DMS153 (cell line): ENCODE data around the gene FOXN1.
"Not testable (repeated sequence)": the region's sequence is repeated elsewhere in the genome, so short reads cannot be mapped to it uniquely, and the experiment has no call there.

ENCODE experiments used
- DNase-seq: peaks from one replicate; lab custom pipeline; 2025; lab: John Stamatoyannopoulos, UW

The FOXN1 gene, protein sequence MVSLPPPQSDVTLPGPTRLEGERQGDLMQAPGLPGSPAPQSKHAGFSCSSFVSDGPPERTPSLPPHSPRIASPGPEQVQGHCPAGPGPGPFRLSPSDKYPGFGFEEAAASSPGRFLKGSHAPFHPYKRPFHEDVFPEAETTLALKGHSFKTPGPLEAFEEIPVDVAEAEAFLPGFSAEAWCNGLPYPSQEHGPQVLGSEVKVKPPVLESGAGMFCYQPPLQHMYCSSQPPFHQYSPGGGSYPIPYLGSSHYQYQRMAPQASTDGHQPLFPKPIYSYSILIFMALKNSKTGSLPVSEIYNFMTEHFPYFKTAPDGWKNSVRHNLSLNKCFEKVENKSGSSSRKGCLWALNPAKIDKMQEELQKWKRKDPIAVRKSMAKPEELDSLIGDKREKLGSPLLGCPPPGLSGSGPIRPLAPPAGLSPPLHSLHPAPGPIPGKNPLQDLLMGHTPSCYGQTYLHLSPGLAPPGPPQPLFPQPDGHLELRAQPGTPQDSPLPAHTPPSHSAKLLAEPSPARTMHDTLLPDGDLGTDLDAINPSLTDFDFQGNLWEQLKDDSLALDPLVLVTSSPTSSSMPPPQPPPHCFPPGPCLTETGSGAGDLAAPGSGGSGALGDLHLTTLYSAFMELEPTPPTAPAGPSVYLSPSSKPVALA

DNA sequence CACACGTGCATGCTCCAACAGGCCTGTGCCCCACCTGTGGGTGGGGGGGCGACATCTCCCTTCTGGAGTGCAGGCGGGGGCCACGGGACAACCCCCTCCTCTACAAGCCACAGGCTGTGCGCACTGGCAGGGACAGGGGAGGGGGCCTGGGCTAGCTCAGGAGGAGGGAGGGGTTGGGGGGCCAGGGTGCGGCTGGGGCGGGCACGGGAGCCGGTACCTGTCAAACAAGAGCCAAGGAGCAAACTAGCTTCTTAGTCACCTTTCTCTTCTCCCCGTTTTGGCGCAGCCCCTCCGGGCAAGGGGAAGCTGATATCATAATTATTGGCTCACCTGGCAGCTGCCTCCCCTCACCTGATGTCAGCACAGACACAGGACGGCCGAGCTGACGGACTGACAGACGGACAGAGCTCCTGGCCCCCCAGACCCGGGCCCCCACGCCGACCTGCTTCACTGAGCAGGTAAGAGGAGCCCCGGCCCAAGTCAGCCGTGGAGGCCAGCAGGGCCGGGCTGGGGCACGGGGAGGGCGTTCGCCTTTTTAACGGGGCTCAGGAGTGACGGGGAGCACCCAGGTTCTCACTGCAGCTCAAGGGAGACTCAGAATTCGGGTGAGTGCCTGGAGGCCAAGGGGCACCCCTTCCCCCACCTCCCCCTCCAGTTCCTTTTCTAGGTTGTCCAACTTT, at the start of gene FOXN1:
TSS of gene FOXN1 (plus strand) at position 363 of the 680 bp plus-strand sequence. CDS start 17,622 bp downstream, outside the sequence.
- DNase-seq: no peak

DNA sequence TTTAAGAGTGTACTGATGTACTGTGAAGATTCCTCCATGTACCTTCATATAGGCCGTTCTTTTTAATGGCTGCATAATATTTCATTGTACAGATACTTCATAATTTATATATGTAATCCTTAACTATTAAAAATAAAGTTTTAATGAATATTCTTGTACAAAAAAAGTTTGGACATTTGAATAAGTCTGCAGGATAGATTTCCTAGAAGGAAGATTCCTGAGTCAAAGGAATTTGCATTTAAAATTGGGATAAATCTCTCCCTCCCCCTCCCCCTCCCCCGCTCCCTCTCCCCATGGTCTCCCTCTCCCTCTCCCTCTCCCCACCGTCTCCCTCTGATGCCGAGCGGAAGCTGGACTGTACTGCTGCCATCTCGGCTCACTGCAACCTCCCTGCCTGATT, 48.3 kb upstream of the FOXN1 start:
- no peak for DNase-seq

DNA sequence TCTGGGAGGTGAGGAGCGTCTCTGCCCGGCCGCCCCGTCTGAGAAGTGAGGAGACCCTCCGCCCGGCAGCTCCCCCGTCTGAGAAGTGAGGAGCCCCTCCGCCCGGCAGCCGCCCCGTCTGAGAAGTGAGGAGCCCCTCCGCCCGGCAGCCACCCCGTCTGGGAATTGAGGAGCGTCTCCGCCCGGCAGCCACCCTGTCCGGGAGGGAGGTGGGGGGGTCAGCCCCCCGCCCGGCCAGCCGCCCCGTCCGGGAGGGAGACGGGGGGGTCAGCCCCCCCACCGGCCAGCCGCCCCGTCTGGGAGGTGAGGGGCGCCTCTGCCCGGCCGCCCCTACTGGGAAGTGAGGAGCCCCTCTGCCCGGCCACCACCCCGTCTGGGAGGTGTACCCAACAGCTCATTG, 47.3 kb upstream of the FOXN1 start:
- not testable (repeated sequence) for DNase-seq

DNA sequence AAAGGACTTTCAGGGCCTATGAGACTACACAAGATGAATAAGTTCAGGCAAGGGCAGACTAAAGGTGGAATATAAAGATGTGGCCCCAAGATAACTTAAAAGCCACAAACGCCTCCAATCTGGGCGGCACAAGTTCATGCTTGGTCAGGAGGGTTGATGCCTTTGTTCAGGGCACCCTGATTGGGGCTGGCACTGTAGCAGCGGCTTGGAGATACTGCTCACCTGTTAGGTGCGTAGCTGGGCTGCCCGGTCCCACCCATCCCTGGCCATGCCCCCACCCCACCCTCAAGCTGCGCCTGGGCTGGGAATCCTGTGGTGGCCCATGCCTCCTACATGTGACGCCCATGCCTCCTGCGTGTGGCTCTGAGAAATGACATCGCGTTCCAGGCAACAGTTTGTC, 45.2 kb upstream of the FOXN1 start:
- DNase-seq: no peak

DNA sequence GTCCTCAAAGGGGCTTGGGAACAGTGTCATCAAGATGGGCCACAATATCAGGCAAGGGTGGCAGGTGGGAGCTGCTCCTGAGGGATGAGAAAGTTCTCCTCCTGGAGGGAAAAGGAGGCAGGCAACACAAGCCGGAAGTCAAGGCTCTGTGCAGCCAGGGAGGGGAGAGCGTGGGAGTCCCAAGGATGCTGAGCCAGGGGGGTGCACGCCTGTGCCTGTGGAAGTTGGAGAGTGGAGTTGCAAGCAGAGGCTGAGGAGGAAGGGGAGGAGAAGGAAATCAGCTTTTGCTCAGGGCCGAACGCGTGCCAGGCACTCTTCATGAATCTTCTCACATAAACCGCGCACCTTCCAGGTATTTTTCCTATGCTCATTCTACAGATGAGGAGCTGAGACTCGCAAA, 40.1 kb upstream of the FOXN1 start:
- DNase-seq: no peak

DNA sequence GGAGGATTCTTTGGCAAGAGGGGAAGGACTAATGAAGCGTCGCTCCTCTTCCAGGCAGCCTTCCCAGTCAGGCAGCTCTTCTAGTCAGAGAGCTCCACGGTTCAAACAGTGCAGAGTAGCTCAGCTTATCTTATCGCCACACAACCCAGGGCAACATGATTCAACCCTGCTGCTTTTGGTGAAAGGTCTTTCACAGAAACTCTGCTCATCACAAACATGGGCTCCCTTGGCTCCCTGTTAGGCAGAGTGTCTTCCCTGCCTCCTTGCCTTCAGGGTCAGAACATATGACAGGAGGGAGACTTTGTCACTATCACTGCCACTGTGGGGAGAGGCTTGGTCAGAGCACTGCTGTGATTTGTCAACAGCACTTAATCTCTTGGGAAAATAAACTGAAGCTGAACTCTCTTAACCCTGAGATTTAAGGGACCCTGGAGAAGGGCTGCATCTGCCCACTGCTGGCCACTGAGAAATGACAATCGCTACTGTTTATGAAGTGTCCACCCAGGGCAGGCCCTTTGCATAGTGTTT, 39.6 kb upstream of the FOXN1 start:
- DNase-seq: no peak

DNA sequence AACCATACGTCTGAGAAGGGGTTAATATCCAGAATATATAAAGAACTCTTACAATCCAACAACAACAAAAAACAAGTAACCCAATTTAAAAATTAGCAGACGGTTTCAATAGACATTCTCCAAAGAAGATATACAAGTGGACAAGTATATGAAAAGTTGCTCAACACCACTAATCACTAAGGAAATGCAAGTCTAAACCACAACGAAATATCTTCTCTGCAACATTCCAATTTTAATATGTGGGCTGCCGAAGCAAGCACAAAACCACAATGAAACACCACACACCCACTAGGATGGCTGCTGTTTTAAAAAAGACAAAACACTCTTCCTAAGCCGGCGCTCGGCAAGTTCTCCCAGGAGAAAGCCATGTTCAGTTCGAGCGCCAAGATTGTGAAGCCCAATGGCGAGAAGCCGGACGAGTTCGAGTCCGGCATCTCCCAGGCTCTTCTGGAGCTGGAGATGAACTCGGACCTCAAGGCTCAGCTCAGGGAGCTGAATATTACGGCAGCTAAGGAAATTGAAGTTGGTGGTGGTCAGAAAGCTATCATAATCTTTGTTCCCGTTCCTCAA, 38.6 kb upstream of the FOXN1 start:
- DNase-seq: no peak

DNA sequence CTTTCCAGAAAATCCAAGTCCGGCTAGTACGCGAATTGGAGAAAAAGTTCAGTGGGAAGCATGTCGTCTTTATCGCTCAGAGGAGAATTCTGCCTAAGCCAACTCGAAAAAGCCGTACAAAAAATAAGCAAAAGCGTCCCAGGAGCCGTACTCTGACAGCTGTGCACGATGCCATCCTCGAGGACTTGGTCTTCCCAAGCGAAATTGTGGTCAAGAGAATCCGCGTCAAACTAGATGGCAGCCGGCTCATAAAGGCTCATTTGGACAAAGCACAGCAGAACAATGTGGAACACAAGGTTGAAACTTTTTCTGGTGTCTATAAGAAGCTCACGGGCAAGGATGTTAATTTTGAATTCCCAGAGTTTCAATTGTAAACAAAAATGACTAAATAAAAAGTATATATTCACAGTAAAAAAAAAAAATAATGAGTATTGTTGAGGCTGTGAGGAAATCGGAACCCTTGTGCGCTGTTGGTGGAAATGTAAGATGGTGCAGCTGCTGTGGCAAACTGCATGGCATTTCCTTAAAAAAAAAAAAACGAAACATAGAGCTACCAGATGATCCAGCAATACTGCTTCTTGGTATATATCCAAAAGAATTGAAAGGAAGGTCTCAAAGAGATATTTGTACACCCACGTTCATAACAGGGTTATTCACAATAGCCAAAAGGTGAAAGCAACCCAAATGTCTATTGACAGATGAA, 38.0 kb upstream of the FOXN1 start:
- not testable (repeated sequence) for DNase-seq

DNA sequence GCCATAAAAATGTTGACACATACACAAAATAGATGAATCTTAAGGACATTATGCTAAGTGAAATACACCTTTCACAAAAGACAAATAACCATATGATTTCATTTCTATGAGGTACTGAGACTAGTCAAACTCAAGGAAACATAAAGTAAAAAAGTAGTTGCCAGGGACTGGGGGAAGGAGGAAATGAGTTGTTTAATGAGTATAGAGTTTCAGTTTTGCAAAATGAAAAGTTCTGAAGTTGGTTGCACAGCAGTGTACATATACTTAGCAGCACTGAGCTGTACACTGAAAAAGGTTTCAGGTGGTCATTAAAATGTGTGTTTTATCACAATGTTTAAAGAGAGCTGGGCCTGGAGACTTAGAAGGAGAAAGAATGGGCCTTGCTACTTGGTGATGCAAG, 37.4 kb upstream of the FOXN1 start:
- no peak for DNase-seq

DNA sequence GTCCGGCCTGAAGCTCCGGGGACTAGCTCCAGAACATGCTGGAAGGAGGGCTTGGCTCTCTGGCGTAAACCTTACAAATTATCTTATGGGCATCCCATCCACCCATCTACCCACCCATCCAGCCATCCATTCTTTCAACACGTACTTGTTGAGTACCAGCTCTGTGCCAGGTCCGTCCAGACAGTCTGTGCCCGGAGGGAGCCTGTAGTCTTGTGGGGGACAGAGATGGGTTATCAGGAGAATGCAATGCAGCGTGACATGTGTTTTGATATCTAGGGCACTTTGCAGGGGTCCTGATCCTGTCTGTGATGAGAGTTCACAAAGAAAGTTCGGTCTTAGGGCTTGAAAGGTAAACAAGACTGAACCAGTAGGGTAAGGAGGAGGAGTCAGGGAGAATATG, 36.8 kb upstream of the FOXN1 start:
- no peak for DNase-seq

DNA sequence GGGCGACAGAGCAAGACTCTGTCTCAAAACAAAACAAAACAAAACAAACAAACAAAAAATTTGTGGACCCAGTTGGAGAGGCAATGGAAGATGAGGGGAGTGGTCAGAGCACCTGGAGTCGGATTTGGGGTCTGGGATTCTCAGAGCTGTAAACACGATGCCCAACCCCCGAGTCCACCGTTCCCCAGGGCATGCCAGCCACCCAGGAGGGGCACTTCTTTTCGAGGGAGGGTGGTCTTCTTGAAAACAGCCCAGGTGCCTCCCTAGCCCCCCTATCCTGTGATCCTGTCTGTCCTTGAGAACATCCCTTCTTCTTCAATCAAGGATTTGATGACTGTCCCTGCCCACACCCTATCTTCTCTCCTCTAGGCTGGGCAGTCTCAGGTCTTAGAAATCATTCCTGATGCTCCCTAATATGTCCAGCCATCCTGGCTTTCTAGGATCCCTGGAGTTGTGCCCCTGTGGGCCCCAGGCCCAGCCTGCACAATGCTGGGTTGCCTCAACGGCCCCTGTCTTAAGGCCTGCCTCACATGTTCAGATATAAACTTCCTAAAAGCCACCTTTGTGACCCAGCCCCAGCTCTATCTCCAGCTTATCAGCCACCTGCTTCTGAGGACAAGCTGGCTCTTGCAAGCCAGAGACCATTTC, 35.8 kb upstream of the FOXN1 start:
- DNase-seq: no peak

DNA sequence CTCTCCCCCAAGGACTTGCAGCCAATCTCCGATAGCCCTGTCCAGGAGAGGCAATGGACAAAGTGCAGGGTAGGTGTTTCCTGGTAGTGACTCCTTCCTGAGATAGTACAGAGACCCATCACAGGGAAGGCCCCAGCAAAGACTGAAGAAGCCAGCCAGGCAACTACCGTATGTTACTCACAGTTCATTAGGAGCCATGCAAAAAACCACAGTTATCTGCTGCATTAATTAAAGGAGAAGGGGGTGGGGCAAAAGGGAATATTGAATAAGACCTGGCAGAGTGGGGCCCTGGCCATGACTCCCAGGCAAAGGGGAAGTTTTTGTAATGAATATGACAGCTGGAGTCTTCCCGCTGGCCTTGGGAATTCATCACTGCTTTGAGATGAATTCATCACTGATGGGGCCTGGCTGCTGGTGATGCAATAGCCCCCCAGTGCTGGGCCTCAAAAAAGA, 35.2 kb upstream of the FOXN1 start:
- no peak for DNase-seq

DNA sequence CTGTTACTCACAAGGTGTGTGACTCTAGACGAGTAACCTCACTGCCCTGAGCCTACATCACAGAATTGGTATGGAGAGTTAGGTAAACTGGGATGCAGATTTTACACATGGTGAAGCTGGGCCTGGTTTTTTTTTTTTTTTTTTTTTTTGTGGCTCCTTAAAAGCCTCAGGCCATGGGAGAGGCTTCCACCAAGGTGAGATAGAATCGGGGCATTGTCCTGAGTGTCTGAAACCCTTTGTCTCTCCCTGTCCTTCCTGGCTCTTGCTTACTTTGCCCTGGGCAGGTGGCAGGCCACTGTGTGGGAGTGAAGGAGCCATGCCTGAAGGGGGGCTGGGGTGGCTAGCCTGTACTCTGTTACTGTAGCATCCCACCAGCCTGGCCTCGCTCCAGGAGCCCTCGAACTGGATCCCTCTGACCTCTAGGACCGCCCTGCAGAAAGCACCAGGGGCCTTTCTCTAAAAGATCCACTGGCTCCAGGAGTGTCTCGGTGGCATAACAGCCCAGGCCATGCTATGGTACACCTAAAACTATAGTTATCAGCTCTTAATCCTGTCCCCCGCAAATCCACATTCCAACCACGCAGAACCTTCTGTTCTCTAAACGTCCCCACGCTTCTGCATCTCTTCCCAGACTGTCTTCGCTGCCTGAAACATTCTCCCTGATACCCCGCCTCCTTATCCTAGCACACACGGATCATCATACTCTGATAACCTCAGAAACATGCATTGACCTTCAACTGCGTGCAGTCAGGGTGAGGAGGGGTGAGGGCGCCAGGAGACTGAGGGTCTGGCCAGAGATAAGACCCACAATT, 34.4 kb upstream of the FOXN1 start:
- no peak for DNase-seq

DNA sequence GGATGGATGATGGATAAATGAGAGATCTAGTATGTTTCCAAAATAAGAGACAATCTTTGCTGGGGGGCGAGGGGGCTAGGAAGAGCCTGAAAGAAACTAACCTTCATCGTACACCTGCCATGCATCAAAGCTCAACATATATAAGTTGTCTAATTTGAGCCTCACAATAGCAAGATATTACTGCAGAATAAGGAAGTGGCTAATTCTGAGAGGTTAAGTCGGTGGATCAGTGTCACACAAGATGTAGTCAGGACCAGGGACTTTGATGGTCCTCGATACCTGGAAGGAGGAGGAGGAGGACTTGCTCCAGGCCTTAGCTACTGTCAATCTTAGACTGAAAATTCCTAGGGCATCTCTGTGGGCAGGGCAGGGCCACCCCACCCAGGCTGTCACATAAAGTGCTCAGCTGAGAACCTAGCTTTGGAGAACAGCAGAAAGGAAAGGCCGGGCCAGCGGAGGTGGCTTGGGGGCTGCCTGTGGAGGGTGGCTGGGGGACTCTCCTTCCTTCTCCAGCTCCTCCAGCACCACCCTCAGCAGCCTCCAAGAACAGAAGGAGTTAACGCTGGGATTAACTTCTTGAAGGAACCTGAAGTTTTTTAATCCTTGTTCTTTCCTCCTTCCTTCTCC, 33.2 kb upstream of the FOXN1 start:
- no peak for DNase-seq

DNA sequence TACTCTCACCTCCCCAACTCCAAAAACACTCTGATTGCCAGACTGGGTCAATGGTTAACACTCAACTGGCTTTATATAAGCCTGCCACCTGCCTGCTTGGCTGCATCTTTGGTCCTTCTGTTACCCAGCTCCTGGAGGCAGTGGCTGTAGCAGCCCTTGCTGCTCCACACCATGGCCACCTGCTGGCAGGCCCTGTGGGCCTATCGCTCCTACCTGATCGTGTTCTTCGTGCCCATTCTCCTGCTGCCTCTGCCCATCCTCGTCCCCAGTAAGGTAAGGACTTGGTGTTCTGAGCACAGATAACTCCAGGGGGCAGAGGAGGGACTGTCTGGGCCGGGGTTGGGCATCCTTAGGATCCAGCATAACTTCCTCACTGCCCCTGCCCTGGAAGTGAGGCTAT, 32.6 kb upstream of the FOXN1 start, which contains the start of gene SLC13A2:
TSS of gene SLC13A2 (plus strand) at position 103 of the 400 bp plus-strand sequence. CDS start at position 172, 69 bp downstream.
- no peak for DNase-seq

DNA sequence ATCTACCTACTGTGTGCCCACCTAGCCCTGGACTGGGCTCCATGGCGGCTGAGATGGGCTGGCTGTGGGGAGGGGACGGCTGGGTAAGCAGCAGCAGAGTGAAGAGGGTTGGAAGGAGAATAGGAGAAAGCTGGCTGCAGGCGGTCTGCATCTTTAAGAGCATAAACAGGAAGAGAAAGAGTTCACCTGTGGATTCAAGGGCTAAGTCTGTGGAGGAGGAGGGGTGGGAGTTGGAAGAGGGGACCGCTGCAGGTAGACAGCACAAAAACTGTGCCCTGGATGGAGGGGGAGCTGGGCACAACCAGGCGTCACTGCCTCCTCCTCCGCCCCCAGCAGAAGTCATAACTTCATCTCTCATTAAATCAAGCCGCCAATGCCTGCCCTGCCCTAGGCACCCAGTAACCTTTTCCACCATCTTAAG, 32.0 kb upstream of the FOXN1 start:
- no peak for DNase-seq

DNA sequence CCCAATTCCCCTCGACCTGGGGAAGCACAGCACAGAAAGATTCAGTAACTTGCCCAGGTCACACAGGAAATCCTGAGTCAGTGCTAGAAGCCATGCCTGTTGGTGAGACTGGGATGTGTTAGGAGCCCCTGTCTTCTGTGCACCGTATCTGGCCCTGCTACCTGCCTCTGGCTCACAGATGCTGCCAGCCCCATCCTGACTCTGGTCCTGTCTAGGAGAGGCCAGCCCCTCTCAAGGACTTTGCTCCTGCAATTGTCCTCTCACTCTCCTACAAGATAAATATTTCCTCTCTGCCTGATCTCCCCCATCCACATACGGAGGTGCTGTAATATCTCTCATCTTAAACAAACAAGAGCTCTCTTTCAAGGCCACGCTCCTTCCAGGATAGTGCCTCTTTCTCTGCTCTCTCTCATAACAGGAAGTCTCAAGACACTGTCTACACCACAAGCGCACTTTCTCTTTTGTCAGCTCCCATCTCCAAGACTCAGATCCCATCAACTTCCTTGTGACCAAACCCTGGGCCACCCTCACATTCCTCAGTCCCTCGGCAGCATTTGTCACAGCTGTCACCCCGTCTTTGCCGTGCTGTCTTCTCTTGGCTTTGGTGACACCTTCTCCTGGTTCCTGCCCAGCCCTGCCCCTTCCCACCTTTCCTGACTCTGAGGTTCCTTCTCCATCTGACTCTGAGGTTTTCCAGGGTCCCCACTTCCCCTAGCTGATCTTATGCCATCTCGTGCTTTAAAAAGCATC, 30.8 kb upstream of the FOXN1 start:
- no peak for DNase-seq

DNA sequence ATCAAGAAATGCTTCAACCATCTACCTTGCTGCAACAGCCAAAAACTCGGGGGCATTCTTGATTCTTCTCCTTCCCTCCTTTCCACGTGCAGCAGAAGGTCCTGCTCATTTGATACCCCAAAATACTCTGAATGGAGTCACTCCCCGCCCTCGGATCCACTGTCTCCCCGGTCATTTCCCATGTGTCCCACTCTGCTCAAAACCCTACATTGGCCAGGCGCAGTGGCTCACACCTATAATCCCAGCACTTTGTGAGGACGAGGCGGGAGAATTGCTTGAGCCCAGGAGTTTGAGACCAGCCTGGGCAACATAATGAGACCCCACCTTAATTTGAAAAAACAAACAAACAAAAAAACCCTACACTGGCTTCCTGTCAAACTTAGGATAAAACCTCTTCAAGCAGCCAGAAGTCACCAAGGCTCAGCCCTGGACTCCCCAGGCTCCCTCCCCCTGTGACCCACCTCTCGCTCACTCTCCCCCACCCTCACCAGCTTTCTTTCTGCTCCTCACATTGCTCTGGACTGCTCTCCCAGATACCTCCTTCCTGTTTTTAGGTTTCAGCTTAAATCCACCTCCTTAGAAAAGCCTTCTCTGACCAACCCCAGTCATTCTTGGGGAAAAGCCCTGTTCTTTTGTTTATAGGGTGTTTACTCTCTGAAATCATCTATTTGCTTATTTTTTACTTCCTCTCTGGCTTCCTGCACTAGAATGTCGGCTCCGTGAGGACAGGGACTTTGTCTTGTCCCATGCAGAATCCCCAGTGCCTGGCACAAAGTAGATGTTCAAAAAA, 29.9 kb upstream of the FOXN1 start:
- no peak for DNase-seq
